Measurements from ENCODE around the gene CLK3. TPM values are rescaled to one million over a fixed set of nuclear protein-coding genes. Genes with fewer than 3 reads are reported as not detected.

Gene CLK3
- polyA plus RNA-seq, 1 of the 3 experiments (the other 2 are of a cell fraction): 67.7 TPM

DNA sequence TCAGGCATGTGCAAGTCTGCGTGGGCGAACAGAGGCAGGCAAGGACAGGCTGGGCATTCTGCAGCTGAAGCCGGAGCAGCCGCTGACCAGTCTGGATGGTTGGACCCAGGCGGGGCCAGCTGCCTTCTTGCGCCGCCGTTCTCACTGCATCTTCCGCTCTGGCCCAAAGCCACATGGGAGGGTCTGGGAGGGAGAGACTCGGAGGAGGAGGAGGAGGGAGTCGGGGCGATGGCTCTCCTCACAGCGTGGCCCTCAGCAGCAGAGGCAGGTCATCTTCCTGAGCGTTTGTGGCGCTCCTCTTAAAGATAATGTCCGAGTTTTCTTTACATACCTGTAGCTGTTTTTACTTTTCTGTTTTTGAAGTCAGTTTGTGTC, 5.9 kb downstream of the CLK3 start:
- Histone ChIP-seq H3K9me3 (no peaks in the 10 kb centered on the region), H3F3A (replicated peaks; ENCODE audit: insufficient read depth) (peaks cover 12% of the 10 kb centered on the region), H3K36me3 (replicated peaks in 1 of 2; ENCODE audit: control insufficient read depth in 1 of 2, insufficient read depth in 2 of 2, low read length in 1 of 2) (peaks cover 37 to 82% of the 10 kb centered on the region in 2 experiments), H3K4me1 (ENCODE audit: control insufficient read depth in 1 of 2, insufficient read depth in 2 of 2, low read depth in 1 of 2, low read length in 1 of 2) (peaks cover 0 to 22% of the 10 kb centered on the region in 2 experiments; a peak in 2 of 4 replicates), H3K4me3 (ENCODE audit: low read depth in 2 of 2, low read length in 1 of 2) (no peak overlapping the region), H3K79me2 (ENCODE audit: insufficient read depth) (peaks cover 66% of the 10 kb centered on the region), H3K4me2 (no peak overlapping the region), H3K9me2 (no peaks in the 10 kb centered on the region), H2AFZ (ENCODE audit: low read depth) (no peak overlapping the region), H3K27me3 (ENCODE audit: insufficient read depth) (no peaks in the 10 kb centered on the region), H3K27ac (ENCODE audit: low read depth in 2 of 2, low read length in 1 of 2) (no peak overlapping the region; a peak in 1 of 4 replicates), H3K9ac (no peak overlapping the region), H4K20me1 (ENCODE audit: insufficient read depth) (peaks cover 77% of the 10 kb centered on the region)
- CTCF ChIA-PET: interaction anchor here (0.6 to 39.4 kb wide), 25 partner anchors 10 to 329 kb away, joined by 3 to 1109 read pairs (median 4); partner anchors contain the start of genes ARID3B, CSK, CYP1A2 and EDC3
- POLR2A ChIA-PET: no interaction called here
- TF ChIP-seq, protein P1, sequence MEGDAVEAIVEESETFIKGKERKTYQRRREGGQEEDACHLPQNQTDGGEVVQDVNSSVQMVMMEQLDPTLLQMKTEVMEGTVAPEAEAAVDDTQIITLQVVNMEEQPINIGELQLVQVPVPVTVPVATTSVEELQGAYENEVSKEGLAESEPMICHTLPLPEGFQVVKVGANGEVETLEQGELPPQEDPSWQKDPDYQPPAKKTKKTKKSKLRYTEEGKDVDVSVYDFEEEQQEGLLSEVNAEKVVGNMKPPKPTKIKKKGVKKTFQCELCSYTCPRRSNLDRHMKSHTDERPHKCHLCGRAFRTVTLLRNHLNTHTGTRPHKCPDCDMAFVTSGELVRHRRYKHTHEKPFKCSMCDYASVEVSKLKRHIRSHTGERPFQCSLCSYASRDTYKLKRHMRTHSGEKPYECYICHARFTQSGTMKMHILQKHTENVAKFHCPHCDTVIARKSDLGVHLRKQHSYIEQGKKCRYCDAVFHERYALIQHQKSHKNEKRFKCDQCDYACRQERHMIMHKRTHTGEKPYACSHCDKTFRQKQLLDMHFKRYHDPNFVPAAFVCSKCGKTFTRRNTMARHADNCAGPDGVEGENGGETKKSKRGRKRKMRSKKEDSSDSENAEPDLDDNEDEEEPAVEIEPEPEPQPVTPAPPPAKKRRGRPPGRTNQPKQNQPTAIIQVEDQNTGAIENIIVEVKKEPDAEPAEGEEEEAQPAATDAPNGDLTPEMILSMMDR (IDR thresholded peaks at IDR 0.05): no peak
- TF ChIP-seq MEF2A (IDR thresholded peaks at IDR 0.05; ENCODE audit: borderline replicate concordance, low read depth) (no peak), EZH2phosphoT487 (IDR thresholded peaks at IDR 0.05; ENCODE audit: borderline replicate concordance, low read depth) (no peak)
- DNase-seq: no peak
- 95% methylated on average over 7 of the region's 16 CpGs for WGBS (ENCODE audit: low lambda C conversion rate)

GRCh38 chr15:74621936-74622335, 6.3 kb downstream of the CLK3 start:
- peaks cover 62% of the 10 kb centered on the region for H3K79me2 ChIP-seq (ENCODE audit: insufficient read depth)
- no peak overlapping the region for H3K4me2 ChIP-seq
- H3F3A ChIP-seq (replicated peaks; ENCODE audit: insufficient read depth): peaks cover 12% of the 10 kb centered on the region
- ChIA-PET CTCF (interaction anchor here (0.7 to 39.4 kb wide), 15 partner anchors 10 to 284 kb away, joined by 3 to 1109 read pairs (median 5); partner anchors contain the start of genes ARID3B, CSK, CYP1A2 and FAM219B), POLR2A (interaction anchor here (2.1 kb wide), 1 partner anchor 9 kb away, joined by 5 read pairs; no protein-coding TSS in a partner anchor)
- no peaks in the 10 kb centered on the region for H3K9me3 ChIP-seq
- DNase-seq: peak; percentile 44
- H4K20me1 ChIP-seq (ENCODE audit: insufficient read depth): peaks cover 74% of the 10 kb centered on the region
- H3K9me2 ChIP-seq: no peaks in the 10 kb centered on the region
- H3K27me3 ChIP-seq (ENCODE audit: insufficient read depth): no peaks in the 10 kb centered on the region
- no peak overlapping the region for H2AFZ ChIP-seq (ENCODE audit: low read depth)
- no peak overlapping the region; a peak in 1 of 4 replicates for H3K27ac ChIP-seq (ENCODE audit: low read depth in 2 of 2, low read length in 1 of 2)
- TF ChIP-seq, protein P2, sequence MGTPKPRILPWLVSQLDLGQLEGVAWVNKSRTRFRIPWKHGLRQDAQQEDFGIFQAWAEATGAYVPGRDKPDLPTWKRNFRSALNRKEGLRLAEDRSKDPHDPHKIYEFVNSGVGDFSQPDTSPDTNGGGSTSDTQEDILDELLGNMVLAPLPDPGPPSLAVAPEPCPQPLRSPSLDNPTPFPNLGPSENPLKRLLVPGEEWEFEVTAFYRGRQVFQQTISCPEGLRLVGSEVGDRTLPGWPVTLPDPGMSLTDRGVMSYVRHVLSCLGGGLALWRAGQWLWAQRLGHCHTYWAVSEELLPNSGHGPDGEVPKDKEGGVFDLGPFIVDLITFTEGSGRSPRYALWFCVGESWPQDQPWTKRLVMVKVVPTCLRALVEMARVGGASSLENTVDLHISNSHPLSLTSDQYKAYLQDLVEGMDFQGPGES (IDR thresholded peaks at IDR 0.05; ENCODE audit: low read depth, low read length): no peak
- peak; percentile 47 for TF ChIP-seq PBX3 (IDR thresholded peaks at IDR 0.05)
- H3K4me3 ChIP-seq (ENCODE audit: low read depth in 2 of 2, low read length in 1 of 2): no peak overlapping the region
- H3K9ac ChIP-seq: no peak overlapping the region
- WGBS (ENCODE audit: low lambda C conversion rate): 97% methylated on average over 18 of the region's 21 CpGs
- peaks cover 0 to 18% of the 10 kb centered on the region in 2 experiments; a peak in 2 of 4 replicates for H3K4me1 ChIP-seq (ENCODE audit: control insufficient read depth in 1 of 2, insufficient read depth in 2 of 2, low read depth in 1 of 2, low read length in 1 of 2)
- H3K36me3 ChIP-seq (replicated peaks in 1 of 2; ENCODE audit: control insufficient read depth in 1 of 2, insufficient read depth in 2 of 2, low read length in 1 of 2): peaks cover 37 to 86% of the 10 kb centered on the region in 2 experiments

Data from SK-N-SH (cell line).